GM23338 (cell line): ENCODE results near the gene ADORA2A. TPM values are rescaled to one million over a fixed set of nuclear protein-coding genes. Genes with fewer than 3 reads are reported as not detected.

Experiments used
- ATAC-seq: fragments of 200-7000 bp; cut with Tn5 transposase; 3 replicates; pipeline ENCODE4 v1.9.1; 2020
- DNase-seq: peaks from one replicate; pipeline ENCODE4 v3.0.0-alpha.2; 2015; ENCODE audit warnings: low spot score
- H2AFZ ChIP-seq: fragments of 200-600 bp; sonication (generic); 2 replicates; pipeline ENCODE4 v1.8.0; 2016; ENCODE audit warnings: antibody characterized with exemption, mild to moderate bottlenecking, moderate library complexity
- H3F3A ChIP-seq: fragments of 200-600 bp; sonication (generic); replicated peaks from 2 replicates; pipeline ENCODE4 v1.8.0; 2017; ENCODE audit warnings: antibody characterized with exemption, mixed run types, low read depth
- H3K27ac ChIP-seq: fragments of 200-600 bp; sonication (generic); 2 replicates; pipeline ENCODE4 v1.6.1; 2016; ENCODE audit warnings: low read depth
- H3K27me3 ChIP-seq: fragments of 200-600 bp; sonication (generic); 2 replicates; pipeline ENCODE4 v1.8.0; 2016; ENCODE audit warnings: mild to moderate bottlenecking, mixed run types, moderate library complexity; ENCODE audit not compliant: insufficient read depth
- H3K36me3 ChIP-seq: fragments of 200-600 bp; sonication (generic); 2 replicates; pipeline ENCODE4 v1.8.0; 2016; ENCODE audit warnings: mild to moderate bottlenecking; ENCODE audit not compliant: insufficient read depth
- H3K4me1 ChIP-seq: fragments of 200-600 bp; sonication (generic); 2 replicates; pipeline ENCODE4 v1.8.0; 2016; ENCODE audit warnings: mild to moderate bottlenecking, moderate library complexity; ENCODE audit not compliant: insufficient read depth
- H3K4me2 ChIP-seq: fragments of 200-600 bp; sonication (generic); 2 replicates; pipeline ENCODE4 v1.7.1; 2017; ENCODE audit warnings: mixed run types
- H3K4me3 ChIP-seq: fragments of 200-600 bp; sonication (generic); 2 replicates; pipeline ENCODE4 v1.6.1; 2016; ENCODE audit warnings: mixed run types
- H3K79me2 ChIP-seq: fragments of 200-600 bp; sonication (generic); replicated peaks from 2 replicates; pipeline ENCODE4 v1.8.0; 2017; ENCODE audit warnings: mild to moderate bottlenecking; ENCODE audit not compliant: insufficient read depth
- H3K9me2 ChIP-seq: fragments of 200-600 bp; sonication (generic); 2 replicates; pipeline ENCODE4 v1.8.0; 2017; ENCODE audit not compliant: insufficient read depth
- H4K20me1 ChIP-seq: fragments of 200-600 bp; sonication (generic); replicated peaks from 2 replicates; pipeline ENCODE4 v1.8.0; 2017; ENCODE audit warnings: mild to moderate bottlenecking; ENCODE audit not compliant: insufficient read depth
- H3K27ac Mint-ChIP-seq: 2 replicates; pipeline ENCODE4 v1.8.0; 2020; ENCODE audit warnings: inconsistent platforms, mild to moderate bottlenecking, moderate library complexity, mixed read lengths
- H3K27me3 Mint-ChIP-seq: 3 replicates; pipeline ENCODE4 v1.8.0; 2022; ENCODE audit warnings: low read depth, mild to moderate bottlenecking, moderate library complexity, mixed read lengths, inconsistent platforms; ENCODE audit not compliant: insufficient read depth, poor library complexity
- H3K36me3 Mint-ChIP-seq: 3 replicates; pipeline ENCODE4 v1.8.0; 2021; ENCODE audit warnings: low read depth, mild to moderate bottlenecking, inconsistent platforms, moderate library complexity, mixed read lengths
- H3K4me1 Mint-ChIP-seq: 3 replicates; pipeline ENCODE4 v1.8.0; 2020; ENCODE audit warnings: mild to moderate bottlenecking, inconsistent platforms, mixed read lengths
- H3K4me3 Mint-ChIP-seq: 3 replicates; pipeline ENCODE4 v1.8.0; 2021; ENCODE audit warnings: moderate library complexity, mild to moderate bottlenecking, inconsistent platforms, mixed read lengths
- H3K9me3 Mint-ChIP-seq: 3 replicates; pipeline ENCODE4 v1.8.0; 2020; ENCODE audit warnings: moderate library complexity, mild to moderate bottlenecking, inconsistent platforms, mixed read lengths
- EZH2 ChIP-seq: fragments of 200-600 bp; sonication (generic); IDR thresholded peaks from one replicate; pipeline ENCODE4 v1.8.0; 2017; ENCODE audit warnings: antibody characterized with exemption, mild to moderate bottlenecking, low read depth; ENCODE audit not compliant: unreplicated experiment
- EZH2phosphoT487 ChIP-seq: fragments of 200-600 bp; sonication (generic); IDR thresholded peaks from one replicate; pipeline ENCODE4 v1.8.1; 2018; ENCODE audit warnings: antibody characterized with exemption; ENCODE audit not compliant: unreplicated experiment
- NANOG ChIP-seq: IDR thresholded peaks from 2 replicates; pipeline ENCODE4 v1.6.1; 2016; ENCODE audit warnings: antibody characterized with exemption, borderline replicate concordance
- REST ChIP-seq: IDR thresholded peaks from one replicate; pipeline ENCODE4 v1.6.1; 2018; ENCODE audit warnings: antibody characterized with exemption; ENCODE audit not compliant: unreplicated experiment
- polyA plus RNA-seq: library from polyadenylated mRNA; unstranded; fragments of >200 nt; fragmentation: Nextera tagmentation; extraction: Ambion mirVana; gene quantifications from 2 replicates; pipeline ENCODE4 v1.2.1, GENCODE V29; 2016
- total RNA-seq: library from RNA; depleted of rRNA; stranded (reverse); fragments of >200 nt; shearing (Covaris generic); gene quantifications from 2 replicates; pipeline ENCODE4 v1.2.3, GENCODE V29; 2014

The ADORA2A gene
- total and polyA plus RNA-seq, 2 experiments from 2014 or later, result 4.1 to 13.5 TPM

DNA sequence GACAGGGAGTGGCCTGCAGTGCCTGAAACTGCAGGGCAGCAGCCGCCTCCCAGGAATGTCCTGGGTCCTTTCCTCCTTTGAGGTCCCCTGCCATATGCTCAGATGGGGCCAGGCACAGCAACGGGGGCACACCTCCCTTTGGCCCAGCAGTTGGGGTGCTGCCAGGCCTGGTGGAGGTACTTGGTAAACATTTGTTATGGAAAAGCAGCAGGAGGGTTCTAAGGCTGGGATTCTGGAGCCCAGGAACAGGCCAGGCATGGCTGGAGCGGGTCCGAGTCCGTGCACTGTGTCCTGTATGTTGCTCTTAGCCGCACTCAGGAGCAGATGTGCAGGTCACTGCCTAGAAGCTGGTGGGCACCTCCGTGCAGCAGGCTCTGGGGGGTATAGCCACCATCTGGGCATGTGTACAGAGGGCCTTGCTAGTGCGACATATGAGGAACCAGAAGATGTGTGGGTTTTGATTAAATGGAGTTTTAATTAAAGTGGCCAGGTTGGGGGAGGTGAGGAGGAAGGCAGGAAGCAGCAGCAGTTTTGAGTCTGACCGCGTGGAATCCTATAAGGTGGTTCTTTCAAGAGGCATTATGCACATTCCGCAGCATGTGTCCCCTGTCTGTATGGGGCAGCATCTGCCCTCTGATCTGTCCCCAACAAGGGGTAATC, 1.5 kb downstream of the ADORA2A start (continued):
- TF ChIP-seq REST (no peak), EZH2phosphoT487 (no peak), NANOG (no peak)

DNA sequence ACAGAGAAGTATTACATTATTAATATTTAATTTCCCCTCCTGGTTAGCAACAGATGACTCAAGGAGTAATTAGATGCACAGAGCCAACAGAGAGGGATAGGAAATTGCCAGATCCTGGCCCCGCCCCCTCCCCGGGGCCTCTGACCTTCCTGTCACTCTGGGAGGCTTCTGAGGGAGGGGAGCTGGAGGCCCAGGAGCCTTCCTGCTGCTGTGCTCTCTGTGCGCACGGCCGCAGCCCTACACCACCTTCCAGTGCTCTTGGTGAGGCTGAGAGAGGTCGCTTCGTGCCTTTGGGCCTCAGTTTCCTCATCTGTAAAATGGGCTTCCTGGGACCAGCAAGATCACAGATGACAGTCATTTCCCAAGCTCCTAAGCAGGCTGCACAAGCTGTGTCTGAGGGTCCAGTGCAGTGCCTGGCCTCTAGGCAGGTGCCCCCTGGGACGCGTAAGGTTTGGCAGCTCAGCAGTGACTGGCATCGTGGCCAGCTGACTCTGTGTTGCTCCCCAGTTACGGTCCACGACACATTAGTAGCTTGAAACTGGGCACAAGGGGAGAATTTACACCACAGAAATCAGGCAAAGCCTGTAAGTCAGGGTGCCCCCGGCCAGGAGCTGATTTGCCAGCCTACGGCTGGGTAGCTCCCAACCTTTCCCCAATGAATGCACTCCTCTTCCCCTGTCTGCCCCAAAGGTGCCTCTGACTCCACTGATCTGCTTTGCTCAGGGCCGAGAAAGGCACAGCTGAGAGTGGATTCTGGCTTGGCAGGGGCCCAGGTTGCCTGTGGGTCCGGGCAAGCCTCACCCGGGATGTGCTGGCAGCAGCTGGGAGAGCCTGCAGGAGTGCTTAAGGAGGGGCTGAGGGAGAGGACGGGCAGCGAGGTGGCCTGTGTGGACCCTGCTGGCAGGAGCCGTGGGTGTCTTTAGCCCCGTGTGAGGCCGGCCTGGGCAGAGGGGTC, 2.3 kb downstream of the ADORA2A start:
- Histone ChIP-seq H3K79me2 (no peaks in the 10 kb centered on the region), H3K27me3 (peaks cover 13% of the 10 kb centered on the region), H3K36me3 (no peaks in the 10 kb centered on the region), H3F3A (no peaks in the 10 kb centered on the region), H3K4me2 (peak overlapping the region; percentile 16; the same call in 1 of the 2 replicates), H2AFZ (no peak overlapping the region), H3K4me1 (peaks cover 5% of the 10 kb centered on the region; the same call in 1 of the 2 replicates), H3K27ac (peak overlapping the region; percentile 50; the same call in 1 of the 2 replicates), H4K20me1 (no peaks in the 10 kb centered on the region; the same call in 1 of the 2 replicates), H3K9me2 (no peaks in the 10 kb centered on the region), H3K4me3 (no peak overlapping the region)
- Mint-ChIP-seq H3K9me3 (no peaks in the 10 kb centered on the region), H3K4me3 (no peak overlapping the region), H3K4me1 (peaks cover 20% of the 10 kb centered on the region), H3K27me3 (peaks cover 29% of the 10 kb centered on the region), H3K36me3 (no peaks in the 10 kb centered on the region; the same call in 2 of the 3 replicates), H3K27ac (no peak overlapping the region)
- ATAC-seq (peak; percentile 8; the same call in 2 of the 3 replicates), DNase-seq (peak; percentile 58)
- TF ChIP-seq EZH2, result no peak
- no peak for TF ChIP-seq REST
